GM19328 (cell line): ENCODE data around the gene PTGIS.
"Not testable (repeated sequence)": the region's sequence is repeated elsewhere in the genome, so short reads cannot be mapped to it uniquely, and the experiment has no call there.

Source experiments
- ATAC-seq: cut with Tn5 transposase; IDR thresholded peaks from one replicate; pipeline ENCODE4 v1.9.1; 2021; ENCODE audit warnings: mild to moderate bottlenecking, moderate library complexity; ENCODE audit not compliant: unreplicated experiment

PTGIS gene

GRCh38 chr20:49579874-49580812 is 12.2 kb upstream of the PTGIS start:
- ATAC-seq, result no peak

- ATAC-seq, result no peak
Observed at GRCh38 chr20:49579195-49579594, 11.3 kb upstream of the PTGIS start.

- ATAC-seq, result no peak
Observed at GRCh38 chr20:49578436-49578835, 10.5 kb upstream of the PTGIS start.

- no peak for ATAC-seq
Observed at GRCh38 chr20:49575551-49576060, 7.7 kb upstream of the PTGIS start.

- no peak for ATAC-seq
Observed at GRCh38 chr20:49573900-49574416, 6.0 kb upstream of the PTGIS start.

- no peak for ATAC-seq
Observed at GRCh38 chr20:49572857-49573256, 4.9 kb upstream of the PTGIS start.

- no peak for ATAC-seq
Observed at GRCh38 chr20:49571553-49571835, 3.6 kb upstream of the PTGIS start.

- no peak for ATAC-seq
Observed at GRCh38 chr20:49570828-49571552, 3.1 kb upstream of the PTGIS start.

- ATAC-seq, result no peak
Observed at GRCh38 chr20:49570161-49570827, 2.4 kb upstream of the PTGIS start.

GRCh38 chr20:49569411-49570115 is 1.6 kb upstream of the PTGIS start:
- no peak for ATAC-seq

GRCh38 chr20:49568278-49569151 is 578 bp upstream of the PTGIS start:
- no peak for ATAC-seq

- ATAC-seq, result no peak
Observed at GRCh38 chr20:49566401-49567364, 1.3 kb downstream of the PTGIS start.

- not testable (repeated sequence) for ATAC-seq
Observed at GRCh38 chr20:49564991-49565390, 2.9 kb downstream of the PTGIS start.

GRCh38 chr20:49563015-49563980 is 4.6 kb downstream of the PTGIS start:
- ATAC-seq, result no peak

GRCh38 chr20:49562311-49563014 is 5.5 kb downstream of the PTGIS start:
- no peak for ATAC-seq

GRCh38 chr20:49561806-49562205 is 6.1 kb downstream of the PTGIS start:
- ATAC-seq, result no peak

GRCh38 chr20:49561256-49561655 is 6.7 kb downstream of the PTGIS start:
- no peak for ATAC-seq
